ENCODE measurements around the gene FOXL3. TPM values are rescaled to one million over a fixed set of nuclear protein-coding genes. Genes with fewer than 3 reads are reported as not detected.

The FOXL3 gene
- total RNA-seq, 1 donor from 2014 or later: not detected

GRCh38 chr7:249989-250388 lies 40.0 kb upstream of the FOXL3 start:
- Histone ChIP-seq H3K4me1 (no peaks in the 10 kb centered on the region), H3K9me3 (no peaks in the 10 kb centered on the region), H3K4me3 (no peak overlapping the region), H3K36me3 (peaks cover 75% of the 10 kb centered on the region), H3K27ac (no peak overlapping the region), H3K27me3 (ENCODE audit: low read depth) (no peaks in the 10 kb centered on the region)
- no peak for TF ChIP-seq CTCF (IDR thresholded peaks at IDR 0.05)
- intact Hi-C loops (cut with DNase I): no loop called here
- ATAC-seq: no peak
- DNase-seq: no peak

DNA sequence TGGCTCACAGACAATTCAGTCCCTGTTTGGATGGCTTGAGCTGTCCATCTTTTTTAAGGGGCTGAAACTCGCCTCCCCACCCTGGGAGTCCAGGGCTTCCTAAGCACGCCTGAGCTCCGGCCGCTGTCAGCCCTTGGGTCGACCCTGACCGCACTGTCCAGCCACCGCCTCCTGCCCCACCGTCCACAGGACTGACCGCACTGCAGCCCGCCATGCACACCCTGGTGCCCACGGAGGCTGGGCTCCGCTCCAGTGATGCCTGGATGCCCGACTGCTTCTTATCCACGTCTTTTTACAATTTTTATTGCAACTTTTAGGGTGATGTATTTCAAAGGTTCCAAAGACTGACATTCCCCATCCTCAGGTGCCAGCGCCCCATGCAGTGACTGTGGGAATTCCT lies 39.4 kb upstream of the FOXL3 start:
- Histone ChIP-seq H3K36me3 (peaks cover 78% of the 10 kb centered on the region), H3K4me3 (no peak overlapping the region), H3K9me3 (no peaks in the 10 kb centered on the region), H3K4me1 (no peaks in the 10 kb centered on the region), H3K27ac (no peak overlapping the region), H3K27me3 (ENCODE audit: low read depth) (no peaks in the 10 kb centered on the region)
- DNase-seq: no peak
- intact Hi-C loops (cut with DNase I): no loop called here
- TF ChIP-seq CTCF (IDR thresholded peaks at IDR 0.05): no peak
- ATAC-seq: no peak

GRCh38 chr7:251005-251404 lies 39.0 kb upstream of the FOXL3 start:
- no peak overlapping the region for H3K27ac ChIP-seq
- no peak overlapping the region for H3K4me3 ChIP-seq
- no peaks in the 10 kb centered on the region for H3K9me3 ChIP-seq
- ATAC-seq (no peak), DNase-seq (no peak)
- no peaks in the 10 kb centered on the region for H3K4me1 ChIP-seq
- H3K36me3 ChIP-seq: peaks cover 82% of the 10 kb centered on the region
- TF ChIP-seq CTCF (IDR thresholded peaks at IDR 0.05): no peak
- H3K27me3 ChIP-seq (ENCODE audit: low read depth): no peaks in the 10 kb centered on the region
- intact Hi-C loops (cut with DNase I): no loop called here

DNA sequence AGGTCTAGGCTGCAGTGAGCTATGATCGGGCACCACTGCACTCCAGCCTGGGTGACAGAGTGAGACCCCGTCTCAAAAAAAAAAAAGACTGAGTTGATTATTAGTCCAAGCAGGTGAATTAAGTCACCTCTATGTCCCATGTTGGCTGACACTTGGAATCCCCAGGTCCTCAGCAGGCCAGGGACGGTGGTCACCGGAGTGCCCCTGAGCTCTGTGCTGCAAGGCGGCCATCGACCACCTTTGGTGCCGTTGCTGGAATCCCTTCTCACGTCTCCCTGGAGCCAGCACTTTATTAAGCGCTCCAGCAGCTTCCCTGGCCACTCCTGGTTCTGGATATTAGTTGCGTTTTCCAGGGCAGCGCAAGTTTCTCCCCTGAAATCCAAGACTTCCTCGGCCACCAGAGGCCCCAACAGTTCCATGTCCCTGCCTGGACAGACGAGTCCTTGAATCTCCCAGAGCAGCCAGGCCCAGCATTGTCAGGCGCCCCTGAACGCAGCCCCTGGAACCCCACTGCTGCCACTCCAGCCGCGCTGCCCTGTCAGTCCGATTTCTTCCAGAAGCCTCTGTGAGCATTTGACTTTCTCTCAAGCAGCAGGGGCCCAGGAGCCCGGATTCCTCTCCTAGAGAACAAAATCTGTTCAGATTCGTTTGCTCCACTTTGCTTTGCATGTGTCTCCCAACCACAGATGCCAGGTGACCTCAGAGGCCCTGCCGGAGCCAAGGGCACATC lies 38.4 kb upstream of the FOXL3 start:
- intact Hi-C loops (cut with DNase I): no loop called here
- Histone ChIP-seq H3K36me3 (peaks cover 85% of the 10 kb centered on the region), H3K4me1 (no peaks in the 10 kb centered on the region), H3K9me3 (no peaks in the 10 kb centered on the region), H3K4me3 (no peak overlapping the region), H3K27me3 (ENCODE audit: low read depth) (no peaks in the 10 kb centered on the region), H3K27ac (no peak overlapping the region)
- DNase-seq (no peak), ATAC-seq (no peak)
- TF ChIP-seq CTCF (IDR thresholded peaks at IDR 0.05): no peak

- Histone ChIP-seq H3K27ac (no peak overlapping the region), H3K4me1 (no peaks in the 10 kb centered on the region), H3K36me3 (peaks cover 89% of the 10 kb centered on the region), H3K4me3 (no peak overlapping the region), H3K27me3 (ENCODE audit: low read depth) (no peaks in the 10 kb centered on the region), H3K9me3 (no peaks in the 10 kb centered on the region)
- DNase-seq: no peak
- intact Hi-C loops (cut with DNase I): no loop called here
- ATAC-seq: peak in 1 of 2 donors; percentile 5
- TF ChIP-seq CTCF (IDR thresholded peaks at IDR 0.05): no peak
Observed at GRCh38 chr7:252216-252965, 37.6 kb upstream of the FOXL3 start.
